NCI-H748 (cell line): Measurements from ENCODE around the gene DERA.
"Not testable (repeated sequence)": the region's sequence is repeated elsewhere in the genome, so short reads cannot be mapped to it uniquely, and the experiment has no call there.

Source experiments
- DNase-seq: peaks from one replicate; lab custom pipeline; 2025; ENCODE audit not compliant: unreplicated experiment; lab: John Stamatoyannopoulos, UW

Gene DERA

DNA sequence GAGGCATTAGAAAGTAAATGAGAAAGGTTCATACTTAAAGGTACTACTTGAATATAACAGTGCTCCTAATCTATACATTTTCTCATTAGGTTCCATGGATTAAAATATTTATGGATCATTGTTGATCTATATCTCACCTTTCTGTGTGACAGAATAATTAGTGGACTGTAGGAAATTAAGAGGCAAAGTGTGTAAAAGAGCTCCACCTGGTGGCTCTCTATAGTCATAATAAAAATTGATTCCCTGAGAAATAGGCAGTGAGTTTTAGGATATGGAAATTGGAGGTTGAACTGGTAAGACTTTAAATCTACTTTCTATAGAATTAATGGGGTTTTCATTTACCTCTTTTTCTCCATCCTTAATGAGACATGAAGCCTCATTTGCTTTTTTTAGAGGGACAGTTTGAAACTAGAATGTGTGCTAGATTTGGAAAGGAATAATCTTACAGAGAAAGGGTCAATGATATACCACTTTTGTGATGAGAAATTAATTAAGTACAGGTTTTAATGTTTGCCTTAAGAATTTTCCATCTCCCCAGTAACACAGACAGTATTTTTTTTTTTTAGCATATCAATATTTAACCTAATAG is 11.8 kb upstream of the DERA start:
- peak; percentile 20 for DNase-seq

DNA sequence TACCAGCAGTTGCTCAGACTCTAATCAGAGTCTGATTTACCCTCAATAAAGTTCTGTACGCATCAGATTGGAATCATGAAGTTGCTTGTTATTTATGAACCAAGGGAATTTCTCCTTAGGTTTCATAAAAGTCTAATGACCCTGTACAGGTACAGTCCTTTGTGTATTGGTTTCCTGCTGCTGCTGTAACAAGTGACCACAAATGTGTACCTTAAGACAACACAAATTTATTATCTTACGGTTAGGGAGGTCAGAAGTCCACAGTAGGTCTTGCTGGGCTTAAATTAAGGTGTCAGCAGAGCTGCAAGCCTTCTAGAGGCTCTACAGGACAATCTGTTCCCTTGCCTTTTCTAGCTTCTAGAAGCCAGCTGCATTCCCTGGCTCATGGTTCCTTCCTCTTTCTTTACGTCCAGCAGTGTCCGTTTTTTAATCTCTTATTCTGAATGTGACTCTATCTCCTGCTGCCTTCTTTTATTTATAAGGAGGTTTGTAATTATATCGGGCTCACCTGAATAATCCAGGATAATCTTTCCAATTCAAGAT is 6.7 kb upstream of the DERA start:
- no peak for DNase-seq

DNA sequence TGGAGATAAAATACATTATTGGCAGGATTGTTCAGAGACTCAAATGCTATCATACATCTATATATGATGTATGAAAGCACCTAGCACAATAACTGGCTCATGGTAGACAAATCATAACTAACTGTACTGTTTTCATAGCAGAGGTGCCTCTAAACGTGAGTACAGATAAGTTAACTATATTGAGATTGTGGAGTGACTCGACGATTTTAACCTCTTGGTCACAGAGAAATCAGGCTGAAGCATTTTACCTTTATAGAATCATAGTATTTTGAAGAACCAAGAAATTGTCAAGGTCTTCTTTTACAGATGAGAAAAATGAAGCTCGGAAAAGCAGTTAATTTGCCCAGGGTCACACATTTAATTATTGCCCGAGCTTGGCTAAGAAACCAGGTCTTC is 666 bp upstream of the DERA start:
- DNase-seq = no peak

DNA sequence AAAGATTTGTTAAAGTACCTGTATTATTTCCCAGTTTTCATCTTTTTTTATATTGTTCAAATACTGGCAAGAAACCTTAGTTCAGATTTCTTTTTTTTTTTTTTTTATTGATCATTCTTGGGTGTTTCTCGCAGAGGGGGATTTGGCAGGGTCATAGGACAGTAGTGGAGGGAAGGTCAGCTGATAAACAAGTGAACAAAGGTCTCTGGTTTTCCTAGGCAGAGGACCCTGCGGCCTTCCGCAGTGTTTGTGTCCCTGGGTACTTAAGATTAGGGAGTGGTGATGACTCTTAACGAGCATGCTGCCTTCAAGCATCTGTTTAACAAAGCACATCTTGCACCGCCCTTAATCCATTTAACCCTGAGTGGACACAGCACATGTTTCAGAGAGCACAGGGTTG is 799 bp downstream of the DERA start:
- not testable (repeated sequence) for DNase-seq

DNA sequence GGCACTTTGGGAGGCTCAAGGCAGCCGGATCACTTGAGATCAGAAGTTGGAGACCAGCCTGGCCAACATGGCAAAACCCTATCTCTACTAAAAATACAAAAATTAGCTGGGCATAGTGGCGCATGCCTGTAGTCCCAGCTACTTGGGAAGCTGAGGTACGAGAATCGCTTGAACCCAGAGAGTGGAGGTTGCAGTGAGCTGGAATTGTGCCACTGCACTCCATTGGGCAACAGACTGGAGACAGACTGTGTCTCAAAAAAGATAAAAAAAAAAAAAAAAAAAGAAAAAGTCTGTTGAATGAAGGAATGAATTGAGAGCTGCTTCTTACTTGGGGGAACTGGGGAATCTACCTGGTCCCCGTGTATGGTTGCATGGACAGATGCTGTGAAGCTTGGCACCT is 3.0 kb downstream of the DERA start:
- not testable (repeated sequence) for DNase-seq

DNA sequence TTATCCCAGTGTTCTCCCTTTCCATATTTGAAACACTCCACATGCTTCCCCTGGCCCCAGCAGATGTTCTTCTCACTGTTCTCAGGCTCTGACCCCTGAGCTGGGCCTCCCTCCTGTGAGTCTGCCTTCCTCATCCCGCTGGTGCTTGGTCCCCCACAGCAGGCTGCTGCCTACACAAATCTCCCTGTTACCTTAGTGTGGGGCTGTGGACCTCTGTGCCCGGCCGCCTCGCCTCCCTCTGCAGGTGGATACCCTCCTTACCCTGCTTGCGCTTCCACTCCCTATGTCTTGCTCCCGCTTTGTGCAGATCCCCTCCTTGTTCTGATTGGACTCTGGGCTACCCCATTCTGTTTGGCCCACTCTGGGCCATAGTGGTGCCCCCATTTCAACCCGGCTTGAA is 6.9 kb downstream of the DERA start:
- DNase-seq = no peak

DNA sequence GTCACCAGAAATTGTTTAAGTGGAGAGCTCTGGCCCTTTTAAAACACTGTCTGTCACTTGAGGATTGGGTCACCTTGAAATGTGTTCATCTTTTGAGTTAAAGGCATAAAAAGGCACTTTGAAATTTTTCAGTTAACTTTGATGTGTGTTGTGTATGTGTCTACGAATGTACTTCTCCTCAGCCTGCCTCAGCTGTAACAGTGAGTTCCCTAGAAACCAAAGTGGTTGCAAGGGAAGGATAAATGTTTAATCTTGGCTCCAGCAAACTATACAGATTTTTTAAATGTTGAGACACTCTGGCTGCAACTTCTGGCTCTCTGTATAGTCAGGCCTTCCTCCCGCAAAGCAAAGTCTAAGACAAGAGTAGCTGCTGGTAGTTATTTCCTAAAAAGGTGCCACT is 8.3 kb downstream of the DERA start:
- no peak for DNase-seq

DNA sequence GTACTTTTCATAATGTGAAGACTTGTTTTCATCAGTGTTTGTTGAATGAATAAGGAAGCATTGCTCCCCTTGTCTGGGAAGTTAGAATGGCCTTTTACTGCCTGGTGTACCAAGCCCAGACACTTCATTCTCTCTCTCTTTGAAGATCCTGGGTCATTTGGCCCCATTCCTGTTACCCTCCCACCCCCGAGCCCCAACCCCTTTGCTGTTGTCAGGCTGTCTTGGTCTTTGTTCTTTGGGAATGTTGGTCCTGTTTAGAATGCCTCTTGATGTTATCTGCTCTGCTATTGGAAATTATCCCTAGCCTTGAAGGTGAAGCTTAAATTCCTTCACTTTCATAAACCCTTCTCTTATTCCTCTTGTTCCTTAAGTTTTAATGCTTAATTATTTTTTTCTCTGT is 13.8 kb downstream of the DERA start:
- no peak for DNase-seq

DNA sequence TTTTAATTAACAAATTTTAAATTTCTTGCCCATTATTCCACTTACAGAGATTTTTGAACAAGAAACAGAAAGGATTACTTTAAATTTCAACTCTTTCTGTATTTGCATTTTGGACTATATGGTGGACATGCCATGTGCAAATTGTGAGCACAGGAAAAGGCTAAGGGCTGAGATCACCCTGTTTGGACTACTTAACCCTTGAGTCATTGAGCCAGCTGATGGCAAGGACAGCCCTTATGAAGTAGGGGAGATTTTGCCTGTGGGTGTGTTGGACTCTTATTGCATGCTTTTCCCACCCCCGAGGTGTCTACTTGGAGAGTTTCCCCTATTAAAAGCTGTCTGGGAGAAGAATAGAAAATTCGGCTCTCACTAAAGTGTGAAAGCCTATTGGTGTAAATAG is 17.2 kb downstream of the DERA start:
- DNase-seq = no peak

DNA sequence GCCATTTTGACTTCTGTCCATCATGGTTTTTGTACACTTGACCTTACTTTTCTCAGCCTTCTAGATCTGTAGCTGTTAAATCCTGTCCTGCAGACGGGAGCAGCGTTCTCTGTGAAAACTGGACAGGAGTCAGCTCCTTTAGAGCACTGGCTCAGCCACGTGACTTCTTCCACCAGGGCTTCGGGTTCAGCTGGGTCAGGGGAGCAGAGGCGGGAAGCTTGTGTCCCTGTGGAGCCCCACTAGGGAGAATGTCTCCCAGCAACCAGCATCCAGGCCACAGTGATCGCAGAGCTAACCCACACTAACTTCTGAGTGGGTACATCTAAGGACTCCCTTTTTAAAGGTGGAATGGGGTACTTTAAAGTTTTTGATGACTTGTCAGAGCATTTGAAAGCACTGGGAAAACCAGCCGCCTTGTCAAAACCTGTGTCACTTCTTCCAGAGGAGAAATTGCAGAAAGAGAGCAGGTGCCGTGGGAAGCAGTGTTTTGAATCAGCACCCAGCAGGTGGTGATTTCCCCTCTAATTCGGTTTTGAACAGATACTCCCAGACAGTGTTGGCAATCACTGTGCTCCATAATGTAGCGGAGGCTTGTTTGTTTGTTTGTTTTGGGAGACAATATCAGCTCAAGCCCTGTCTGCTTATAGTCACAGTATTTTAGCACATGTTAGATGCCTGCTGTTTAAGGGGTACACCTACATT is 17.9 kb downstream of the DERA start:
- peak; percentile 43 for DNase-seq

DNA sequence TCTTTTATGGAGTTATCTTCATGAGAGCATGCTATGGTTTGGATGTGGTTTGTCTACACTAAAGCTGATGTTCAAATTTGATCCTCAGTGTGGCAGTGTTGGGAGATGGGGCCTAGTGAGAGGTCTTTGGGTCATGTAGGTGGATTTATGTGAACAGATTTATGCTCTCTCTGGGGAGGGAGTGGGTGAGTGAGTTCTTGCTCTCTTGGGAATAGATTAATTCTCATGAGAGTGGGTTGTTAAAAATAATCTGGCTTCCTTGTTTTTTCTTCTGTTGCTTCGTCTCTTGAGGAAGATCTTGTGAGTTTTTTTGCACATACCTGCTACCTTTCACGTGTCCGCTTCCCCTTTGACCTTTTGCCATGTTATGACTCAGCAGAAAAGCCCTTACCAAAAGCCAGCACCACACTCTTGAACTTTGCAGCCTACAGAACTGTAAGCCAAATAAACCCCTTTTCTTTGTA is 20.5 kb downstream of the DERA start:
- DNase-seq = no peak

DNA sequence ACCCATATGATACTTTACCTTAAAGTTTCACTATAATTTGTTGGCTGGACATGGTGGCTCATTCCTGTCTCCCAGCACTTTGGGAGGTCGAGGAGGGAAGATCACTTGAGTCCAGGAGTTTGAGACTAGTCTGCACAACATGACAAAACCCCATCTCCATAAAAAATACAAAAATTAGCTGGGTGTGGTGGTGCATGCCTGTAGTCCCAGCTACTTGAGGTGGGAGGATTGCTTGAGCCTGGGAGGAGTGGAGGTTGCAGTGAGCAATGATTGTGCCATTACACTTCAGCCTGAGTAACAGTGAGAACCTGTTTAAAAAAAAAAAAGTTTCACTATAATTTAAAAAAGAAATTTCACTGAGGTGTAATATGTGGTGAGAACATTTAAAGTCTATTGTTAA is 21.2 kb downstream of the DERA start:
- no peak for DNase-seq

DNA sequence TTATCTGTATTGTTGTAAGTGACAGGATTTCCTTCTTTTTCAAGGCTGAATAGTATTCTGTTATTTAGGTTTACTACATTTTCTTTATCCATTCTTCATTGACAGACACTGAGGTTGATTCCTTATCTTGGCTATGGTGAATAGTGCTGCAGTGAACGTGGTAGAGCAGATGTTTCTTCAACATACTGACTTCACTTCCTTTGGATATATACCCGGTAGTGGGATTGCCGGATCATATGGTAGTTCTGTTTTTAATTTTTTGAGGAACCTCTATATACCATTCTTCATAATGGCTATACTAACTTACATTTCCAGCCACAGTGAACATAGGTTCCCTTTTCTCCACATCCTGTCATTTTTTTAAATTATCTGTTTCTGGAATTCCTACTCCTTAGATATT is 21.8 kb downstream of the DERA start:
- no peak for DNase-seq

DNA sequence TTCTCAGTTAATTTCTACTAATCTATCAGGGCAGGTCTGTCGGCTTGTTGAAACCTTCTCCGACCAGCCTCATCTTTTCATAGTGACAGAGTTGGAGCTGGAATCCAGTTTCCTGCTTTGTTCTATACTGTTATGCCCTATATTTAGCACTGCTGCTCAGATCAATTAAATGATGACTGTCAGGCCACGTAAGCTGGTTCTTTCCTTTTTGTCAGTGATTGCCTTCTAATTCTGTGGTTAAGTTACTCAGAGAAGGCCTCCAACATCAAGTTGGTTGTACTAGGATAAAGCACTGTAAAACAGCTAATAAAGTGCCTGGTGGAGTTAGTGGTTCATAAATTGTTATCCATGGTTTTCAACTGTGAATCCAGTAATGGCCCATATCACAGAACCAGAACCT is 22.6 kb downstream of the DERA start:
- no peak for DNase-seq

DNA sequence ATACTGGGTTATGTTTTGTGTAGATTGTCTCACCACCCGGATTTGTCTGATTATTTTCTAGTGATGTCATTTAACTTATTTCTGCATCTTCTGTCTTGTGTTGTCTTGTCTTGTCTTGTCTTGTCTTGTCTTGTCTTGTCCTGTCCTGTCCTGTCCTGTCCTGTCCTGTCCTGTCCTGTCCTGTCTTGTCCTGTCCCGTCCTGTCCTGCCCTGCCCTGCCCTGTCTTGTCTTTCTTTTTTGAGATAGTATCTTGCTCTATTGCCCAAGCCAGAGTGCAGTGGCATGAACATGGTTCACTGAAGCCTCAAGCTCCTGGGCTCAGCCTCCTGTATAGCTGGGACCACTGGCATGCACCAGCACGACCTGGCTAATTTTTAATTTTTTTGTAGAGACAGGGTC is 25.6 kb downstream of the DERA start:
- no peak for DNase-seq

DNA sequence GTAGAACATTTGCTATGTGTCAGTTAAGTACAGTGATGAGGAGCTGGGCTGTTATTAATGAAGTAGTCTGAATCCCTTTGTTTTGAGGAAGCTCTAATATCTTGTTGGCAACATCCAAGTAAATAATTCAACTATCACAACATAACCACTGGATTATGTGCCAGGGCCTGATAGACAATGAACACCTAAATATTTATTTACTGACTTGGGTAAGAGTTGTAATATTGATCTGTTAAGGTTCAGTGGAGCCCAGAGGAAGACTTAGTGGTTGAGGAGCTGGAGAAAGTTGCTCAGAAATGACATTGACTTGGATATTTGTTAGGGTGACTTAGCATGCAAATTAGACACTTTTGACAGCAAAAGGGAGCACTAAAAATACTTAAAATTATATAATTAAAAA is 26.8 kb downstream of the DERA start:
- DNase-seq = no peak

DNA sequence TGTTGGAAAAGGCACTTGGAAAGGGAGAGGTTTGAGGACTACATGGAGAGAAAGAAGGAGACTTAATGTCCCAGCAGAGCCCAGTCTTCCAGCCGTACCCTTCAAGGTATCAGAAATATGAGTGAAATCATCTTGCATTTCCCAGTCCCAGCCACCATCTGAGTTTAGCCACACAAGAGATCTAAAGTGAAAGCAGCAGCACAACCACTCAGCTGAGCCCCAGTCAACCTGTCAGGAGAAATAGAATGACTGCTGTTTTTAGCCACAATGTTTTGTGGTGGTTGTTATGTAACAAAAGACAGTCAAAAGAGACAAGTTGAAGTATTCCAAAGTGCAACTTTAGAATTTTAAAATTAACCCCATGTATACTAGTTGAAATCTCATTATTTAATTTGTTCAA is 28.0 kb downstream of the DERA start:
- no peak for DNase-seq

DNA sequence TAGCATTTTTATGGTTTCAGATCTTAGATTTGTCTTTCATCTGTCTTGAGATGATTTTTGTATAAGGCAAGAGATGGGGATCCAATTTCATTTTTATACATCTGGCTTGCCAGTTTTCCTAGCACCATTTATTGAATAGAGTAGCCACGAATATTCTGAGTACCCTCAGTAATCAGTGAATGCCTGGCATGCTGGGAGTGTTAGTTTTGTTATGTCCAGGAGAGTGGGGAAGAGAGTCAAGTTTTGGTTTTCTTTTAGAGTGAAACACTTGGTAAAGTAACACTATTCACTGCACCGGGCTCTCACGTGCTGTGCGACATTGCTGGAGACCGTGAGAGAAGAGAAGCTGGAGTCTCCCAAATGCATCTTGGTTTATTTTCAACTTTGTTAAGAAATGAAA is 31.3 kb downstream of the DERA start:
- DNase-seq = no peak

DNA sequence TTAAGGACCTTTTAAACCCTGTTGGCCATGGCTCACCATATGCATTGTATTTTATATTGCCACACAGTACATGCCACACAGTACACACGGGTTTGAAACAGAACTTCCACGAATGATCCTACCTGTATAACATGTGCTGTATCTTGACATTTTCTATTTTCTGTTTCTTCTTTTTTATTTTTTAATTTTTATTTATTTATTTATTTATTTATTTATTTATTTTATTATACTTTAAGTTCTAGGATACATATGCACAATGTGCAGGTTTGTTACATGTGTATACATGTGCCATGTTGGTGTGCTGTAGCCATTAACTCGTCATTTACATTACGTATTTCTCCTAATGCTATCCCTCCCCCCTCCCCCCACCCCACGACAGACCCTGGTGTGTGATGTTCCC is 32.4 kb downstream of the DERA start:
- DNase-seq = not testable (repeated sequence)

DNA sequence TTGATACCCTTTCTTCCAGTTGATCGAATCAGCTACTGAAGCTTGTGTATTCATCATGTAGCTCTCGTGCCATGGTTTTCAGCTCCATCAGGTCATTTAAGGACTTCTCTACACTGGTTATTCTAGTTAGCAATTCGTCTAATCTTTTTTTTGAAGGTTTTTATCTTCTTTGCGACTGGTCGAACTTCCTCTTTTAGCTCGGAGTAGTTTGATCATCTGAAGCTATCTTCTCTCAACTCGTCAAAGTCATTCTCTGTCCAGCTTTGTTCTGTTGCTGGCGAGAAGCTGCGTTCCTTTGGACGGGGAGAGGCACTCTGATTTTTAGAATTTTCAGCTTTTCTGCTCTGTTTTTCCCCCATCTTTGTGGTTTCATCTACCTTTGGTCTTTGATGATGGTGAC is 37.3 kb downstream of the DERA start:
- not testable (repeated sequence) for DNase-seq

DNA sequence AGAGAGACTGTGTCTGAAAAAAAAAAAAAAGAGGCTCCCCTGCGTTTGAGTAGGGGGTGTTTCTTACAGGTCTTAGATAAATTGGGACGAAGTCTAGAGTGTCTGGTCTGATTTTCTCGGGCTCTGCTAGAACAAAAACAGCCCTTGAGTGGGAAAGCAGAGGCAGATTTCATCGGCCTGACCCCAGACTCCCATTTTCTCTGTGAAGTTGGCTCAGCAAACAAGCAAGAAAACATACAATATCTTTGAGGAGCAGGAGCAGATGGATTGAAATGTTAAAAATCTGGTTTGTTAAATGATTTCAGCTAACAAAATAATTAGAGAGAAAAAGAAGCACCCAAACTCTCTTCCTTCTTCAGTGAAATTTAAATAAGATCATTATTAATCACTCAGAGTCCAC is 44.1 kb downstream of the DERA start:
- no peak for DNase-seq

DNA sequence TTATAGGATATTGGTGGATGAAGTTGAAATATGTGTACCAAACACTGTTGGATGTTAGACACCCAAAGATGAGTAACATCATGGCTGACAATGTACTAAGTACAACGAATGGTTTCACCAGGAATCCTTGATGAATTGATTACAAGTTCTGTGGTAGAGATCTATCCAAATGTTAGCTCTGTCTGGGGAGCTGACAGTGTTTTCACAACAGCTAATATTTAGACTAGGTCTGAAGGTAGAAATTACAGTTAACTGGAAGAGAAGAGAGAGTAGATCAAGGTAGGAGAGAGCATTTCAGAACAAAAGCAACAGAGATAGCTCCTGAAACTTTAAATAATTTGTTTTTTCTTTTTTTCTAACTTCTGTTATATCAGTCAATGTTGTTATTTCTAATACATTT is 44.9 kb downstream of the DERA start:
- DNase-seq = no peak
